ENCODE measurements around the gene MTNR1B. TPM values are rescaled to one million over a fixed set of nuclear protein-coding genes. Genes with fewer than 3 reads are reported as not detected.

The MTNR1B gene
- not detected in 5 replicates for total RNA-seq (2022; extraction: Qiagen RNA extraction; ENCODE audit: low read depth)

DNA sequence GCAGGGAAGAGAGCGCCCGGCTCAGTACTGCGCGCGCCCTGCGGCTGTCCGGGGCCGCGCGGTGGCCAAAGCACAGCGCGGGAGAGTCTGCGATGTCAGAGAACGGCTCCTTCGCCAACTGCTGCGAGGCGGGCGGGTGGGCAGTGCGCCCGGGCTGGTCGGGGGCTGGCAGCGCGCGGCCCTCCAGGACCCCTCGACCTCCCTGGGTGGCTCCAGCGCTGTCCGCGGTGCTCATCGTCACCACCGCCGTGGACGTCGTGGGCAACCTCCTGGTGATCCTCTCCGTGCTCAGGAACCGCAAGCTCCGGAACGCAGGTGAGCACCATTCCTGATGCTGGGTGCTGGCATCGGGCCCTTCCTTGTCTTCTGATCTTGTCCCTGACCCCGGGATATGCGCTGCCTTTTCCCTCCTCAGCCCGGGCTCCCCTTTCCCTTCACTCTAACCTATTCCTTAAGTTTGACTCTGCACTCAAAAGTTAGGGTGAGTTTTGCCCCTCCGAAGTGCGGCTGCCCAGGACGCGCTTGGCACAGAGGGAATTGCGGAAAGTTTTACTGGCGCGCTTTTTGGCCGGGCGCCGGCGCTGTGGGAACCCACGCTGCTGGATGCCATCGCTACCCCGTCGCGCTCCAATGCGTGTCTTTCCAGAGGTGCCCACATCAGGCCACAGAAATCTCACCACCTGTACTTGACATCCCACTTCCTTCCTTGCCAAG, at the start of gene MTNR1B:
MTNR1B (plus strand) TSS at position 18 of the 714 bp plus-strand sequence; CDS start at position 93, 75 bp downstream.

Other genes with a start within 250 kb of the MTNR1B start
- gene SLC36A4, start 228.3 kb downstream of the MTNR1B start, total RNA-seq (2022; extraction: Qiagen RNA extraction; ENCODE audit: low read depth) = 14.5 to 20.2 TPM (median 17.0 TPM) in 5 replicates